CD4-positive, alpha-beta T cell treated with Interleukin-10 for 1 hour (primary cell): Measurements from ENCODE around the gene ARID3B.
"Not testable (repeated sequence)": the region's sequence is repeated elsewhere in the genome, so short reads cannot be mapped to it uniquely, and the experiment has no call there.

Source experiments
- DNase-seq: peaks from one replicate; pipeline ENCODE4 v3.0.0-alpha.2; 2020

The ARID3B gene

DNA sequence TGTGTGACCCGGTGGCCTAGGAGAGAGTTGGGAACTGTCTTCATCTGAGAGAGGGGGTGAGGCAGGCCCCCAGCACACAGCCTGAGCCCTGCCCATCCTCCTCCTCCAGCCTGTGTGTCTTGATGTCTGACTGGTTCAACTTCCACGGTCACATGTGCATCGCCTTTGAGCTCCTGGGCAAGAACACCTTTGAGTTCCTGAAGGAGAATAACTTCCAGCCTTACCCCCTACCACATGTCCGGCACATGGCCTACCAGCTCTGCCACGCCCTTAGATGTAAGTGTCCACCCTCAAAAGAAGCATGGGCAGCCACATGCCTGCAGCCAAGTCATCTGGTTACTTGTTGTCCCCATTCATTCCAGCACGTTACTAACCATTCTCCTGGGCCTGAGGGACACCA lies 84.7 kb downstream of the ARID3B start:
- no peak for DNase-seq

DNA sequence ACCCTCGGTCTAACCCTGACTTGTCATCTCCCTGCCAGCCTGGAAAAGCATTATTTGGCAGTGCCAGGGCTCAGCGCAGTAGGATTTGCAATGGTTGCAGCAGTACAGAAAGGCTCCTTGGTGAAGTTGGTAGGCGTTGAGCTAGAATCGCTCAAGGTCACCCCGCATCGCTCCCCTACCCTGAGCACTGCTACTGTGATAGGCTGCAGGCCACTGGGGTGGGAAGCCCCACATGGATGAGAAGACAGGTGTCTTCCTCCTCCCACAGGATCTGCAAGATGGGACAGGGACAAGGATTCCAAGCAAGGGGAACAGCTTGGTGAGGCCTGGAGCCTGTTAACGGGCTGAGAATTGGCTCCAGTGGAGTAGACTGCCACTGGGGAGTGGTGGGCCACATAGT lies 85.3 kb downstream of the ARID3B start:
- no peak for DNase-seq

DNA sequence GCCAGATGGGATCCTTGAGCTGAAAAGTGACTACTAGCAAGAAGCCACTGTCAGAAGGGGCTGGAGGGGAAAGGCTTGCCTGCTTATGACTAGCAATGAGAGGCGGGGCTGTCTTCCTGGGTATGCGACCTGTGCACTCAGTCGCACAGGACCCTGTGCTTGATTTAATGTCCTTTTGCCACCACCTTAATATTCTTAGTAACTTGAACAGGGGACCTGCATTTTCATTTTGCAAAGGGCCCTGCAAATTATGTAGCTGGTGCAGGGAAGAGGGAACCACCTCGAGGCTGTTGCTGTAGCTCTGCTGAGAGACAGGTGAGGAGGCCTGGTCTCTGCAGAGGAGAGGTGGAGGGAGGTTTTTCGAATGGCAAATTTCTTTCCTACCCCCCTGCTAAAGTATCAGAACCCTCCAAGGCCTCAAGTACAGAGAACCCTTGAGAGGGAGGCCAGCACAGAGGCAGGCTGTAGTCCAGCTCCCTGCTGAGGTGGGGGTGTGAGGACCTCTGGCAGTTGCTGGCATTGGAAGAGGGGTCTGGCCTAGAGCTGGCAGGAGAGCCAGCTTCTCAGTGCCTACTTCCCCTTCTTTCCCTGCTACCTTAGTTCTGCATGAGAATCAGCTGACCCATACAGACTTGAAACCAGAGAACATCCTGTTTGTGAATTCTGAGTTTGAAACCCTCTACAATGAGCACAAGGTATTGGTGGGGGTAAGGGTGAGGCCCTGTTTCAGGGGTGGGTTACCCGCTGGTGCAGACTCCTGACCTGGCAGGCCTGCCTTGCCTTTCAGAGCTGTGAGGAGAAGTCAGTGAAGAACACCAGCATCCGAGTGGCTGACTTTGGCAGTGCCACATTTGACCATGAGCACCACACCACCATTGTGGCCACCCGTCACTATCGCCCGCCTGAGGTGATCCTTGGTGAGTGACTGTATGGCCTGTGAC lies 86.0 kb downstream of the ARID3B start:
- DNase-seq = no peak

DNA sequence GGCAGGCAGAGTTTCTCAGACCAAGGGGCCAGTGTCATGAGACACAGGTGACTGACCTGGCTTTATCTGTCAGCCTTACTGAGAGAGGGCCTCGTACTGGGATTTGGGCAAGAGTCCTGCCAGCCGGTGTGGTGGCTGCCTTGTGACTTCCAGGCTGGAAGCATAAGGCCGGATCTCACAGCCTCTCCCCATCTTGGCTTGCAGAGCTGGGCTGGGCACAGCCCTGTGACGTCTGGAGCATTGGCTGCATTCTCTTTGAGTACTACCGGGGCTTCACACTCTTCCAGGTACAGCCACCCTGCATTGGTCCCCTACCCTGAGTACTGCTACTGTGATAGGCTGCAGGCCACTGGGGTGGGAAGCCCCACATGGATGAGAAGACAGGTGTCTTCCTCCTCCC lies 86.7 kb downstream of the ARID3B start:
- DNase-seq = no peak

DNA sequence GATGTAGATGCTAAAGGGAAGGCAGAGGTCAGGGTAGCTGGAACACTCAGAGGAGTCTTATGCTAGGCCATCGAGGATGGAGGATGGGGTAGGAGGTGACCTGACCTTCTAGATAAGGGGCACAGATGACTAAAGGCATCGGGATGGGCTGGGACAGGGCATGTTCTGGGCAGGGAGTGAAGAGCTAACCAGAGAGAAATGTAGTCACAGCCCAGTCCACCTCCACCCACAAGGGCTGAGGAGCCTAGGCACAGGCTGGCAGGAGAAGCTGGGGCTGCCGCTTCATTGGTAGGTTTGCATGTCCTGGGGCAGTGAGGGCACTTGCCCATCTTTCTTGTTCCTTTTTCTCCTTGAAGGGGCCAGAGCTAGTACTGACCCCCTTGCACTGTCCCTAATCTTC lies 87.2 kb downstream of the ARID3B start:
- DNase-seq = no peak

DNA sequence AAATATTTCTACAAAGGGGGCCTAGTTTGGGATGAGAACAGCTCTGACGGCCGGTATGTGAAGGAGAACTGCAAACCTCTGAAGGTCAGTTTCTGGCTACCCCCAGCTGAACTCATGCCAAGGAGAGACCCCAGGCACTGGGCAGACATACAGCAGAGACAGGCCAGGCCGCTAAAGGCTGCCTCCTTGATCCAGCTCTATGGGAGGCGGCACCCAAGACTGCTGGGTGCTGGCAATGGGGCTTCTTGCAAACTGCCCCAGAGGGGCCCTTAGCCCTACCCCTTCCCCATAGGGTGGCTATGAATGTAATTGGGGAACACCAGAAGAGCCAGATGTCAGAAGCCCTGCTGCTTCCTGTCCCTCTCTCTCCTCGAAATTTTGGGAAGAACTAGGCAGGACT lies 87.9 kb downstream of the ARID3B start:
- DNase-seq = no peak

DNA sequence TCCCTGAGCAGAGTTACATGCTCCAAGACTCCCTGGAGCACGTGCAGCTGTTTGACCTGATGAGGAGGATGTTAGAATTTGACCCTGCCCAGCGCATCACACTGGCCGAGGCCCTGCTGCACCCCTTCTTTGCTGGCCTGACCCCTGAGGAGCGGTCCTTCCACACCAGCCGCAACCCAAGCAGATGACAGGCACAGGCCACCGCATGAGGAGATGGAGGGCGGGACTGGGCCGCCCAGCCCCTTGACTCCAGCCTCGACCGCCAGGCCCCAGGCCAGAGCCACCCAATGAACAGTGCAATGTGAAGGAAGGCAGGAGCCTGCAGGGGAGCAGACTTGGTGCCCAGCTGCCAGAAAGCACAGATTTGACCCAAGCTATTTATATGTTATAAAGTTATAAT lies 88.7 kb downstream of the ARID3B start:
- not testable (repeated sequence) for DNase-seq

DNA sequence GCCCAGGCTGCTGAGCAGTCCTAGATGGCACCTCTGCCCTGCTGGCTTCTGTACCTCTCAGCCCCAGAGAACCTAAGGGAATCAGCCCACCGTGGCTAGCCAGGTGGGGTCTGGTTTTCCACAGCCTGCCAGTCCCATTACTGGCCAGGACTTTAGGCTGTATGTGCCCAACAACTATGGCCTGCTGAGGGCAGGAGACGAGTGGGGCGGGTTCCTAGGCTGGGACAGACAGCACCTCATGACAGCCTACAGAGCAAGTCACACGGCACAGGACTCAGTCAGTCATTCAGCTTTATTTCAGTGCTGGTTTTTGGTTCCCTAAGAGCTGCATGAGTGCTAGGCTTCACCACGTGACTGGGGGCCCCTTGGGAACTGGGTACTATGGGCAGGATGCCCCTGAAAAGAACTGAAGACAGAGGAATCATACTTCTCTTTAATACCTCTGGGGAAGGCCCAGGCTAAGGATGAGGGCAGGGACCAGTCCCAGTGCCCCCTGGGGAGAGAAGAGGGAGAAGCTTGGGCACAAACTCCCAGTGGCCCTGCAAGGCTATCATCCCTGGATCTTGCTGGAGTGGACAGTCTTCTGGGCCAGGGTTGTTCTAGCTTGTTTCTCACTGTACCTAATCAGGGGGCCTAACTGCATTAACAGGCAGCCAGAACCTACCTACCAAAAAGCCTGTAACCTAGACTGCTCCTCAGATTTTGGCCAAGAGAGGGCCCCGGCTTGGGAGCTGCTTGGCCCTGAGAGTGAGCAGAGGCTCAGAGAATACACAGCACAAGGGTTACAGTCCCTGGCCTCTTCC lies 89.5 kb downstream of the ARID3B start:
- no peak for DNase-seq

DNA sequence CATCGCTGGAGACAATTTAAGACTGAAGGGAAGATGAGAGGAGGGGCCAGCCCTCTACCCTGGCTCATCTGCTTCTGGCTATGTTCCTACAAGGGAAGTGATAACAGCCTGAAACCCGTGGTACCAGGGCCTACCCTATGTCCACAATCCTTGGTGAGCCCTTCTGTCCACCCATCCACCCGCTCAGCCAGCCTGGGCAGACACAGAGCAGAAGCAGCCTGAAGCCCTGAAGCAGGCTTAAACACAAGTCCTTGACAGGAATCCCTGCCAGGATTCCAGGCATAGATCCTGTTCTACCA lies 90.0 kb downstream of the ARID3B start:
- no peak for DNase-seq

DNA sequence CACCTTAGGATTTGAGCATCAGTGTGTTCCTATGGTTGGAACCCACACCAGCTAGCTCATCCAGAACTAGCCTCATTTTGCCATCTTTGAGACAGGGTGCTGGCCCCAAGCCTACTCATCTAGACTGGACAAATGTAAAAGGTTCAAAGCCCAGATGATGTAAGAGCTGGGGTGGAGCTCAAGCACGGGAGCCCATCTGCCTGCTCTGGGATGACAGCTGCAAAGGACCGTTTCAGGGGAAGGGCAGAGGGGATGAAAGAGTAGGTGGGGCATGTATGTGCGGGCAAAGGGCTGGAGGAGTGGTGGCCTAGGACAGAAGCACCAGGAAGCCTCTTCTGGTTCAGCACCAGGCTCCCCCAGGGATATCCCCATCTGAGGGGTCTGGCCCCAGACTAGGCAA lies 90.4 kb downstream of the ARID3B start:
- DNase-seq = no peak

DNA sequence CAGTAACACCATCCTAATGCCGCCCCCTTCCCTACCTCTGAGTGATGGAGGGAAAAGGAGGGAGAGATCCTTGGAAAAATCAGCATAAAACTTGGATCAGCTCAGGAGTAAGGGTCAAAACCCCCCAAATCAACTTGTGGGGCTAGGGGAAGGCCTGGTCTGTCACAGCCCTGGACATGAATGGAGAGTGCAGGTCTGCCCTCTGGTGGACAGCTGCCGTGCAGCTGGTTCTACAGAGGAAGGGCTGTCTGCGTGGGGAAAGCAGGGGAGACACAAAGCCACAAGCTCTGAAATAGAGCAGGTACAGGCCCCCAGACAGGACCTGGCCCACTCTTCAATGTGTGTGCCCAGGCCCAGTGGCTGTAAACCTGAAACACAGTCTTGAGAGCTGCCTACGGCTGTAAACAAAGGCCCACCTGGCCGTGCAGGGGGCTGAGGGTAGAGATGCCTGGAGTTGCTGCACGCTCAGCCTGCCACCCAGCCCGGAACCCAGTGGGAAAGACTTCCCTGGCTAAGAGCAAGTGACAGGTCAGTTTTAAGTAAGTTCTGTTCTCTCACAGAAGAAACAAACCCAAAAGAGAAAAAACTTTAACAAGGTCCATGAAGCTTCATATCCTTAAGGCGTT lies 91.0 kb downstream of the ARID3B start:
- DNase-seq = peak; percentile 62

DNA sequence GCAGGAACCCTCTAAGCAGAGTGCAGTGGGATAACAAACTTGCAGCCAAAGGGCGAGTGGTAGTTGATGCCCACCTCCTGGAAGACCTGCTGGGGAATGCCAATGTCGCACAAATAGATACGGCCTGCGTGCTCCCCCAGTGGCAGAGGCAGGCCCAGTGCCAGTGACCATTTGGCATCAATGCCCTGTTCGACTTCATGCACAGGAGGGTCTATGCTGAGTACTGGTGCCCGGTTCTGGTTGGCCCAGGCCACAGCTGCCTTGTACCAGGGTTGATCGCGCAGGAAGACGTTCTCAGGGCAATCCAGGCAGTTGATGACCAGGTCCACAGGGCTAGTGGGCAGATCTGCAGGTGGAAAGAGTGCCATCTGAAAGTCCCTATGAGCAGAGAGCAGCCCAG lies 91.6 kb downstream of the ARID3B start:
- no peak for DNase-seq

DNA sequence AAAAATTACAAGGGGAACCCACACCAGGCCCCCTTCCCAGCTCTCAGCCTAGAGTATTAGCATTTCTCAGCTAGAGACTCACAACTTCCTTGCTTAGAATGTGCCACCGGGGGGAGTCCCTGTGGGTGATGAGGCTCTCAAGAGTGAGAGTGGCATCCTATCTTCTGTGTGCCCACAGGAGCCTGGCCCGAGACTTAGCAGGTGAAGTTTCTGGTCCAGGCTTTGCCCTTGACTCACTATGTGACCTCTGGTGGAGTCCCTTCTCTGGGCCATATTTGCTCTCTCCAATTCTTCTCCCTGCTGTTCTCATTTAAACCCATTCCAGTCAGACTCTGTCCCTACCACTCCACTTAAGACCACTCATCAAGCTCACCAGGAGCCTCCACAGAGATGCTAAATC lies 92.8 kb downstream of the ARID3B start:
- no peak for DNase-seq

DNA sequence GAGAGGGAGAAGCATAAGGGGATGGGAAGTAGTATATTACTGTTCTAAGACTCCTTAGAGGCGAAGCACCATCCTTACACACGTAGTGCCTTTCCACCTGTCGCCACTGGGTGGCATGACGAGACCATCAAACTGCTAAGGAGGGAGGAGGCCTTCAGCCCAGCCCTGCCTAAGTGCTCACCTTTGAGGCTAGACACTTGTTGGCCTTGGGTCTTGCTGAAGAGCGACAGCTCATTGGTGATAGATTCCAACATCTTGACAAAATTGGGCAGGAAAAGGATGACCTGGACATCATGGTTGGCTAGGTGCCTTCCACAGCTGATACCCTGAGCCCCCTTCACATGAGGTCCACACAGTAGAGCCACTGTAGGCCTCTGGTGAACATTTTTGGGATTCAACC lies 94.2 kb downstream of the ARID3B start:
- DNase-seq = peak; percentile 81

DNA sequence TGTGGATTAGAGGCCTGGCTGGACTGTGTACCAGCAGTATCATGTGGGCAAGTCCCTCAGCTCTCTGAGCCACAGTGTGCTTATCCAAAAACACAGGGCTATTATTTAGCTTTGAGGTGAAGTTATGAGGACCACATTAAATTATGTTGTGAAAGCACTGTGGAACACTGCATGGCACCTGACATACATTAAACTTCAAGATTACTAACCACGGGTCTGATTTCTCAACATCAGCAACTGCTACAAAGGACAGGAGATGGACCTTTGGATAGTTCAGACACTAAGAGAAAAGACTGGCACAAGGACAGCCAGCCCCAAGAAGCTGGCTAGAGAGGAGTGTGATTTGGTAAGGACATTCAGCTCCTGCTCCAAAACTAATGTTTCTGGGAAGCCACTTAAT lies 96.0 kb downstream of the ARID3B start:
- DNase-seq = no peak

DNA sequence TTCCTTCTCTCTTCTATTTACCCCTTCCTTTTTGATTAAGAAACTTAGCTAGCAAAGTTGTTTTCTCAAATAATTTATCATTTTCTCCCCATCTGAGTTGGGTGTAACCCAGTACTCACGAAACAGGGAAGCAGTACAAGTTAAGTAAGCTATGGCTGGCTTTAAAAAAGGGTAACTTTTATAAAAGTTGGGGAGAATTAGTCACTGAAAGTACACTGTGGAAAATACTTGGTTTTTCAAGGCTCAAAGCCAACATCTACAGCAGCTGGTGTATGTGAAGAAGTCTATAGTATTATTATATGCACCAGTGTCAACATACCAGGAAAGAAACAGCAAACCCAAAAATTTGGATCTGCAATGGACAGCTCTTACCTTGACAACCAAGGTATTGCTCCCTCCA lies 100.1 kb downstream of the ARID3B start:
- no peak for DNase-seq

DNA sequence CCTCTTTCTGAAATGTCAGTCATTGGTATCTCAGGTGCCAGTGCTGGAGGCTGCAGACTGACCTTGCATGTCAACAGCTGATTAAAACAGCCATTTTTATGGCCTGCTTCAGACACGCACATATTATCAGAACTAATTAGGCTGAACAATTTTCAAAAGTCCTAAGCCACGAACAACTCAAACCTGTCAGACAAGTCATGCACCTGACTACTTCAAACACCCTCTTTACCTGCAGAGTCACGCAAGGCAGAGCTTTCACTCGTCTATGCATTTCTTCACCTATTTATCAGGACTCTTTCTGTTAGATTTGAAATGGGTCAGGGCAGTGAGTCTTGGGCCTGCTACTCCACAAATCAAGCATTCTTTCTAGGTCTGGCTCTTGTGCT lies 101.3 kb downstream of the ARID3B start:
- no peak for DNase-seq

DNA sequence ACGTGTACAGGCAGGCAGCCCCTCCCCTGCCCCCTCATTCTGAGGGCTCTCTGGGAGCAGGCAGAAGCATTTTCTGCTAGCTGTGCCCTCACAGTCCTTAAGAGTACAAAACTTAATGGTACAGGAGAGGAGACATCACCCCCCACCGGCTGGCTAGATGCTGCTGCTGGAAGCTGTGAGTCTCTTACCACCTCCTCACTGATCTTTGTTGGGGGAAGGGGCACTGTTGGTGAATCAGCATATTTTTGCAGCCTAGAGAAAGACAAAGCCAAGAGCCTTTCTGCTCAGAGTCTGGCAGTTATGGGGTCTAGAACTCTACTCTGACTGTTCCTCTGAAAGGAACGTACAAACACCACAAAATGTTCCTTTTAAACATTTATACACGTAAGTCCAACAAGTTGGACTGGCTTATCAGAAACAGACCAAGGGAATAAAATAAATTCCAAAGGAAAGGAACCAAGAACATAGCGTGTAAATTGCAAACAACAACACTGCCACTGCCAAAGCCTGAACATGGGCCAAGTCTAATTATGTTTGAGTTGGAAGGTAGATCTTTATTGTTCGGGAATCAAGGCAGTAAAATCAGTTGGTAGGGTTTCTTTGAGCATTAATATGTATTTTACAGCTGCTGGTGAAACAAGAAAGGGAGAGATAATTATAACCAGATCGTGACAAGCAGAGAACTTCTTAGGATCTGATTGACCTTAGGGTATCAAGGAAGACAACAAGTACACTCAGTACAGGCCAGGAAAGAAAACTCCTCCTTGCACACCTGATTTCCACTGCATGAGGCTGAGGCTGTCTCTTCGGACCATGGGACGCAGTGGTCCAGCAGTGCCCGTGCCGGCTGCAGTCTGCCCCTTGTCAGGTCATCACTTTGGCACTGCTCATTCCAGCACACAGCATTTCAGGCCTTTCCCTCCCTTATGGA lies 102.0 kb downstream of the ARID3B start:
- no peak for DNase-seq

DNA sequence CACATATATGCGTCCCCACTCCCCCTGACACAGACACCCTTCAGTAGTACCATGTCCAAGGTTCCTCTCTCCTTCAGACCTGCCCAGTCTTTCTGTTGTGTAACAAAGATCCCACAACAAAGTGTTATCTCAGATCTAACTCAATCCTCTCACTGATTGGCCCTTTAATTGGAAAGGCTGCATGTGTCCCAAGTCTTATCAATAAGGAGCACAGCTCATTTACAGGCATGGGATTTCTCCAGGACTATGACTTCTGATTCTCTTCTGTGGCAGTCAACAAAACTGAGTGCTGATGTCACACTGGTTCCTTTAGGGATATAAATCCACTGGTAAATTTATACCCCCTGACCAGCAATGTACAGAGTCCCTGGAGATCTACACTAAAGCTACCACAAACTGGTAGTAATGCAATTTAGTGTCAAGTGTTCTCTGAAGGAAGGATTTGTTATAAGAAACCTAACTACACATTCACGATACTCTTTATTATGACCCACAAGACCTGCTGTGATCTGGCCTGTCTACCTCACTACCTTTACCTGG lies 102.7 kb downstream of the ARID3B start:
- DNase-seq = no peak

DNA sequence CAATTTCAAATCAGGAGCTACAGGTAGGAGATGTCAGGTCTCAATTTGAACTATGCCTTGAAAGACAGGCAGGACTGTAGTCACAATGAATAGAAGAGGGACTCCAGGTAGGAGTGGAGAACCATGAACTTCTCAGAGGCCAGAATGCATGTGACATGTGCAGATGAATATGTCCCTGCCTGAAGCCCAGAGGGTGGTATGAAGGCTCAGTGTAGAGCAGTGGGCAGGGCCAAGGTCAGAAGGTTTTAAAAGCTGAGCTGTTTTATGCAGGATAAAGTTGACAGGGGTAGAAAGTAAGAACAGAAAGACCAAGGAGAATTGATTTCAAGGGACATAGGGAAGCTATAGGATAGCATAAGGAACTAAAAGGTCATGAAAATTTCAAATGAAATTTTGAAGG lies 105.5 kb downstream of the ARID3B start:
- no peak for DNase-seq
